GM19463 (cell line): ENCODE data around the gene ST6GALNAC1.
"Not testable (repeated sequence)": the region's sequence is repeated elsewhere in the genome, so short reads cannot be mapped to it uniquely, and the experiment has no call there.

Experiments
- ATAC-seq: cut with Tn5 transposase; IDR thresholded peaks from one replicate; pipeline ENCODE4 v1.9.1; 2021; ENCODE audit warnings: mild to moderate bottlenecking, moderate library complexity; ENCODE audit not compliant: unreplicated experiment

ST6GALNAC1 gene

GRCh38 chr17:76612977-76613851 lies 30.3 kb downstream of the ST6GALNAC1 start:
- ATAC-seq: no peak

- no peak for ATAC-seq
These were observed 31.1 kb downstream of the ST6GALNAC1 start for GRCh38 chr17:76612465-76612864.

GRCh38 chr17:76611758-76612157 lies 31.8 kb downstream of the ST6GALNAC1 start:
- no peak for ATAC-seq

- not testable (repeated sequence) for ATAC-seq
These were observed 32.3 kb downstream of the ST6GALNAC1 start for GRCh38 chr17:76611080-76611749.

- not testable (repeated sequence) for ATAC-seq
These were observed 36.9 kb downstream of the ST6GALNAC1 start for GRCh38 chr17:76606685-76607084.

GRCh38 chr17:76601065-76601464 lies 42.5 kb downstream of the ST6GALNAC1 start:
- ATAC-seq: no peak

- ATAC-seq: no peak
These were observed 43.7 kb downstream of the ST6GALNAC1 start for GRCh38 chr17:76599694-76600460.

- no peak for ATAC-seq
These were observed 45.5 kb downstream of the ST6GALNAC1 start for GRCh38 chr17:76598004-76598439.

GRCh38 chr17:76597156-76598003 lies 46.2 kb downstream of the ST6GALNAC1 start:
- no peak for ATAC-seq

GRCh38 chr17:76594690-76595089 lies 48.9 kb downstream of the ST6GALNAC1 start:
- ATAC-seq: no peak

- no peak for ATAC-seq
These were observed 49.6 kb downstream of the ST6GALNAC1 start for GRCh38 chr17:76593959-76594358.

- ATAC-seq: no peak
These were observed 50.2 kb downstream of the ST6GALNAC1 start for GRCh38 chr17:76593384-76593826.

- ATAC-seq: no peak
These were observed 55.4 kb downstream of the ST6GALNAC1 start for GRCh38 chr17:76588182-76588581.

GRCh38 chr17:76586741-76587487 lies 56.6 kb downstream of the ST6GALNAC1 start:
- no peak for ATAC-seq

GRCh38 chr17:76585649-76586593 lies 57.6 kb downstream of the ST6GALNAC1 start, which contains the start of gene ST6GALNAC2:
Gene ST6GALNAC2, minus strand, starts transcription at chr17:76585860. Its CDS starts 52 bp downstream, at chr17:76585808.
- no peak for ATAC-seq

- ATAC-seq: no peak
These were observed 58.4 kb downstream of the ST6GALNAC1 start for GRCh38 chr17:76585033-76585648.

GRCh38 chr17:76584427-76585032 lies 59.0 kb downstream of the ST6GALNAC1 start:
- no peak for ATAC-seq
